GM12801 (cell line): ENCODE data around the gene CCDC171.

Experiments used
- TF ChIP-seq, protein P1 (sequence below): IDR thresholded peaks from one replicate; pipeline ENCODE4 v1.5.1; 2011; ENCODE audit warnings: control low read depth; ENCODE audit not compliant: insufficient read length; ENCODE audit errors: extremely low read depth

CCDC171 gene

DNA sequence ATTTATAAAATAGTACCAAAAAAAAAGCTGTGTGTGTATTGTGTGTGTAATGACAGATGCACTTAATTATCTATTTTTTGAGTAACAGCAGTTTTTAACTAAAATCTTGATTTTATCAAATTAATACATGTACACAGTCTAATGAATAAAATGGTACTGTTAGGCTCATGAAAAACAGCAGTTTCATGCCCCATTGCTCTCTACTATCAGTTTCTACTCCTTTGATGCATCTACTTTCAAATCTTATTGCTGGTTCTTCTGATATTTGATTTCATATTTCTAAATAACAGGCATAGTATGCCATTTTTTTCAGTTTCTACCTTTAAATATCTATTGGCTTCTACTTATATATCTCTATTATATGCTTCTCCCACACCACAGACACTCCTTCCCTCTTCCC, 117.4 kb downstream of the CCDC171 start:
- TF ChIP-seq, protein P1, sequence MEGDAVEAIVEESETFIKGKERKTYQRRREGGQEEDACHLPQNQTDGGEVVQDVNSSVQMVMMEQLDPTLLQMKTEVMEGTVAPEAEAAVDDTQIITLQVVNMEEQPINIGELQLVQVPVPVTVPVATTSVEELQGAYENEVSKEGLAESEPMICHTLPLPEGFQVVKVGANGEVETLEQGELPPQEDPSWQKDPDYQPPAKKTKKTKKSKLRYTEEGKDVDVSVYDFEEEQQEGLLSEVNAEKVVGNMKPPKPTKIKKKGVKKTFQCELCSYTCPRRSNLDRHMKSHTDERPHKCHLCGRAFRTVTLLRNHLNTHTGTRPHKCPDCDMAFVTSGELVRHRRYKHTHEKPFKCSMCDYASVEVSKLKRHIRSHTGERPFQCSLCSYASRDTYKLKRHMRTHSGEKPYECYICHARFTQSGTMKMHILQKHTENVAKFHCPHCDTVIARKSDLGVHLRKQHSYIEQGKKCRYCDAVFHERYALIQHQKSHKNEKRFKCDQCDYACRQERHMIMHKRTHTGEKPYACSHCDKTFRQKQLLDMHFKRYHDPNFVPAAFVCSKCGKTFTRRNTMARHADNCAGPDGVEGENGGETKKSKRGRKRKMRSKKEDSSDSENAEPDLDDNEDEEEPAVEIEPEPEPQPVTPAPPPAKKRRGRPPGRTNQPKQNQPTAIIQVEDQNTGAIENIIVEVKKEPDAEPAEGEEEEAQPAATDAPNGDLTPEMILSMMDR, result no peak

DNA sequence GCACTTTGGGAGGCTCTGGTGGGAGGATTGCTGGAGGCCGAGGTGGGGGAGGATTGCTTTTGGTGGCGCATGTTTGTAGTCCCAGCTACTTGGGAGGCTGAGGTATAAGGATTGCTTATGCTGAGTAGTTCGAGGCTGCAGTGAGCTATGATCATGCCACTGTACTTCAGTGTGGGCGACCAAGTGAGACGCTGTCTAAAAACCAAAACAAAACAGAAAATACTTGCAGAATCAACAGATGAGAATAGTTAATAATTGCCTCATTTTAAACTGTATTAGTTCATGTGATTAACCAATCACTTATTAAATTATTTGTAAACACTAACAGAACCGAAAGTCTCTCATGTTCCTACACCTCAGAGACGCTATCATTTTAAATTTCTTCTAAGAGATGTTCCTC, 118.1 kb downstream of the CCDC171 start:
- TF ChIP-seq, protein P1, result no peak

DNA sequence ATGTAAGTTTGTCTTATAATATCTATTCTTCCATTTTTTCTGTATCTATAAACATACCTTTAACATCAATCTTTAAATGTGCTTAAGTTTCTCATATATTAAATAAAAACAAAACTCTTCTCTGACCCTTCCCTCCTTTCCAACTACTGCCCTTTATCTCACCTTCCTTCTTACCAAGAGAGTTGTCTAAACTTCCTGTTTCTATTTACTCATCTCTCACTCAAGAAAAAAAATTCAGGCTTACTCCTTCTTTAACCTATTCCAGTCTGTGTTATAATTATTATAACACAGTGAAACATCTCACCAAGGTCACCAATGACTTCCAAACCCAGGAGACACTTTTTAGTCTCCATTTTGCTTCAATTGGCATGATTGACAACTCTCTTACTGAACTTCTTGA, 140.9 kb downstream of the CCDC171 start:
- TF ChIP-seq, protein P1, result no peak

DNA sequence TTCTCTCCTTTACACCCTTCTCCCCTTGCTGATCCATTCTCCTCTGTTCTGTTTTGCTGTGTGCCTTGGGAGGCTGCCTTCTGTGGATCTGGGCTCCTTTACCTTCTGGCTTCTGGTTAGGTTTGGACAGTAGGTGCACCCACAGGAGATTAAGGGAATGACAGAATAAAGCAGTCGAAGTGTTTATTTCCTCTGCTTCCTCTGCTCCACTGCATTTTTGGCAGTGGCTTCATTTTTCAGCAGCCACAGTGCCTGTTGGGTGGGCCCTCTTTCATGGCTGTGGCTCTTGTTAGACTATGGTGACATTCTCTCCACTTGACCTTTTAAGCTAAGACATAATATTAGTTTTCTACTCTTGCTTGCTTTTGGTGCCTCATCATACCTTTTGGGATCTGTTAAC, 144.1 kb downstream of the CCDC171 start:
- TF ChIP-seq, protein P1, result no peak

DNA sequence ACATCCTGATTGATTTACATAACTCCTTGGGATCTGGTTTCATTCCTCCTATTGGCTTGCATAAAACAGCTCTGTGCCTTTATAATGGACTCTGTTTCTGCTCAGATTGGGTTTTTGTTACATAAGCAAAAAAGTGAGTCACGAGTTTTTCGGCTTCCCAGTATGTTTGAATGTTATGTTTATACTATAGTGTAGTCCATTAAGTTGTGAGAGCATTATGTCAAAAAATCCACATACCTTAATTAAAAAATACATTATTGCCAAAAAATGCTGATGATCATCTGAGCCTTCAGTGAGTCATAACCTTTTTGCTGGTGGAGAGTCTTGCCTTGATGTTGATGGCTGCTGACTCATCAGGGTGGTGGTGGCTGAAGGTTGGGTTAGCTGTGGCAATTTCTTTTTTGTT, 144.6 kb downstream of the CCDC171 start:
- TF ChIP-seq, protein P1, result no peak

DNA sequence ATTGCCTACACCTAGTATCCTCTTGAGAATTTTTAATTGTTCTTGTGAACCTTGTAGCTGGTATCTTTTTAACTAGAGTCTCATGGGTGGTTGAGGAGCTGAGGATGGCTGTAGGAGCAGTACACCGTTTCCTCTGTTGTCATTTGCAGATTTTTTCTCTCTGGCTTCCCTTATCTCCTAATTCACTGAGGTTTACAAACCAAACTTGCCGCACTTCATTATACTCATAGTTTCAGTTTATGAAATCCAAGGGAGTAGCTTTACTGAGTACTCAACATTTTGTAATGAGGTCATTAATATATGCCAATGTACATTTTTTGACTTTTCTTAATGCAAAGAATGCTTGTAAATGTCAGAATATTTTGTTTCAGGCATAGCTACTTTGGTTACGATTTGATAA, 154.2 kb downstream of the CCDC171 start:
- TF ChIP-seq, protein P1, result no peak

DNA sequence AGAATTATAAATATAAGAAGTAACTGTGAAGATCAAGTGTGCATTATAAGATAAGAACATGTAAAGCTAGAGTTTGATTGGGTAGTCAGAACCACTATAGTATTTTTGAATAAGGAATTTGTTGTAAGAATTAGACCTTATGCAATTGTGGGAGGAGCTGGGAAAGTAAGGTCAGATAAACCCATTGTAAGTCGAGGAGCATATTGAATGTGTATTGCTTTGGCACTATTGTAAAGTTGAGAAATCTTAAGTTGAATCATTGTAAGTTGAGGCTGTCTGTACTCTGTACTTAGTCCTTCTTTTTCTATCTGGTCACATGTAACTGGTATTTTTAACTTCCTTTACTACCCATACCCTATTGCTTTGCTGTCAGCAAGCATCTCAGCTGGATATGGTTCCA, 158.7 kb downstream of the CCDC171 start:
- TF ChIP-seq, protein P1, result no peak

DNA sequence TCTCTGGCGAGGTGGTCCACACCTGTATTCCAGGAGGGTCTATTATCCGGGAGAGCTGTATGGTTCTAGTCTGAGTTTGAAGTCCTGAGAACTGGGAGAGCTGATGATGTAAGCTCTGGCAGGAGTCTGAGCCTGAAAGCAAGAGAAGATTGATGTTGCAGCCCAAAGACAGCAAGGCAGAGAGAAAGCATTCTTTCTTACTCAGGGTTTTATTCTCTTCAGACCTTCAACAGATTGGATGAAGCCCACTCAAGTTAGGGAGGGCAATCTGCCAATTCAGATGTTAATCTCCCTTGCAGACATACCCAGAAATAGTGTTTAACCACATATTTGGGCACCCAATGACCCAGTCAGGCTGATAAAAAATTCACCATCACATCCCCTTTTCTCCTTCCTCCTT, 159.1 kb downstream of the CCDC171 start:
- TF ChIP-seq, protein P1, result no peak
